SU-DHL-6 (cell line): ENCODE measurements around the gene TROAP.

Source experiments
- H2AFZ ChIP-seq: fragments of 200-600 bp; sonication (generic); 2 replicates; pipeline ENCODE4 v1.6.1; 2014; ENCODE audit warnings: low read depth, mild to moderate bottlenecking, moderate library complexity, mixed read lengths, antibody characterized with exemption, low read length; ENCODE audit not compliant: severe bottlenecking
- H3F3A ChIP-seq: fragments of 200-600 bp; shearing (Covaris generic); 2 replicates; pipeline ENCODE4 v1.6.0; 2016; ENCODE audit warnings: antibody characterized with exemption, mild to moderate bottlenecking; ENCODE audit not compliant: insufficient read depth
- H3K27ac ChIP-seq: fragments of 200-600 bp; sonication (generic); 2 replicates; pipeline ENCODE4 v1.5.1; 2016; ENCODE audit warnings: low read depth, mild to moderate bottlenecking, low read length, moderate library complexity, mixed read lengths
- H3K27me3 ChIP-seq: fragments of 200-600 bp; sonication (generic), shearing (Covaris generic); 2 replicates; pipeline ENCODE4 v1.6.0; 2014; ENCODE audit warnings: mild to moderate bottlenecking, low read length
- H3K36me3 ChIP-seq: fragments of 200-600 bp; sonication (generic); 2 replicates; pipeline ENCODE4 v1.6.1; 2014; ENCODE audit warnings: mild to moderate bottlenecking, low read length, mixed read lengths
- H3K4me2 ChIP-seq: fragments of 300-600, 200-600 bp; shearing (Covaris generic), sonication (generic); 2 replicates; pipeline ENCODE4 v1.6.0; 2014; ENCODE audit warnings: low read length, low read depth, mild to moderate bottlenecking; ENCODE audit not compliant: poor library complexity, severe bottlenecking
- H3K4me3 ChIP-seq: fragments of 200-600 bp; sonication (generic); 2 replicates; pipeline ENCODE4 v1.5.1; 2014; ENCODE audit warnings: antibody characterized with exemption, low read length, mild to moderate bottlenecking, mixed read lengths; ENCODE audit not compliant: insufficient read depth, poor library complexity, severe bottlenecking
- H3K79me2 ChIP-seq: fragments of 200-600 bp; sonication (generic); 2 replicates; pipeline ENCODE4 v1.6.1; 2014; ENCODE audit warnings: mild to moderate bottlenecking, low read length, moderate library complexity; ENCODE audit not compliant: insufficient read depth
- H3K9ac ChIP-seq: fragments of 200-600 bp; sonication (generic); 2 replicates; pipeline ENCODE4 v1.7.0; 2014; ENCODE audit warnings: mild to moderate bottlenecking, low read length
- H3K9me2 ChIP-seq: fragments of 200-600 bp; sonication (generic); replicated peaks from 2 replicates; pipeline ENCODE4 v1.6.1; 2014; ENCODE audit warnings: low read length; ENCODE audit not compliant: insufficient read depth
- H3K9me3 ChIP-seq: fragments of 200-600 bp; sonication (generic); 2 replicates; pipeline ENCODE4 v1.6.1; 2014; ENCODE audit warnings: low read length, mixed read lengths; ENCODE audit not compliant: insufficient read depth
- H4K20me1 ChIP-seq: fragments of 200-600 bp; sonication (generic); 2 replicates; pipeline ENCODE4 v1.6.1; 2014; ENCODE audit warnings: low read depth, mild to moderate bottlenecking, antibody characterized with exemption, low read length, moderate library complexity, mixed read lengths
- CTCF ChIP-seq: fragments of 200-600 bp; sonication (generic); IDR thresholded peaks from one replicate; pipeline ENCODE4 v1.5.1; 2017; ENCODE audit warnings: antibody characterized with exemption, mild to moderate bottlenecking, low read length, moderate library complexity; ENCODE audit not compliant: insufficient read depth, poor library complexity, severe bottlenecking
- EZH2phosphoT487 ChIP-seq: fragments of 200-600 bp; sonication (generic), shearing (Covaris generic); conservative IDR thresholded peaks from 2 replicates; pipeline ENCODE4 v1.6.1; 2018; ENCODE audit warnings: mild to moderate bottlenecking, antibody characterized with exemption, low read length, moderate library complexity, mixed read lengths

TROAP gene

GRCh38 chr12:49336645-49337584 lies 13.9 kb downstream of the TROAP start, which contains the start of gene C1QL4:
Gene C1QL4 (minus strand): TSS chr12:49337188. CDS start chr12:49336477, 711 bp downstream.
- H3K27me3 ChIP-seq: no peaks in the 10 kb centered on the region
- no peak within 1 kb of the TSS for H3K27ac ChIP-seq
- no peaks in the 10 kb centered on the region for H3K79me2 ChIP-seq
- H3K4me2 ChIP-seq: peak within 1 kb of the TSS; percentile 72
- no peaks in the 10 kb centered on the region for H4K20me1 ChIP-seq
- peak within 1 kb of the TSS; percentile 47 for H3K4me3 ChIP-seq
- H3K36me3 ChIP-seq: no peaks in the 10 kb centered on the region
- H3K9ac ChIP-seq: peak within 1 kb of the TSS; percentile 52
- peak within 1 kb of the TSS; percentile 95 for H2AFZ ChIP-seq
- H3F3A ChIP-seq: no peaks in the 10 kb centered on the region
- TF ChIP-seq CTCF (peak; percentile 98), EZH2phosphoT487 (no peak)
- H3K9me3 ChIP-seq: no peaks in the 10 kb centered on the region
- H3K9me2 ChIP-seq: no peaks in the 10 kb centered on the region

GRCh38 chr12:49338830-49339463 lies 15.9 kb downstream of the TROAP start:
- Histone ChIP-seq H3F3A (no peaks in the 10 kb centered on the region; the same call in 1 of the 2 replicates), H3K9ac (no peak overlapping the region), H4K20me1 (no peaks in the 10 kb centered on the region), H3K4me3 (no peak overlapping the region), H3K36me3 (no peaks in the 10 kb centered on the region), H3K27me3 (no peaks in the 10 kb centered on the region), H3K9me3 (no peaks in the 10 kb centered on the region), H3K4me2 (no peak overlapping the region), H3K9me2 (no peaks in the 10 kb centered on the region), H3K79me2 (no peaks in the 10 kb centered on the region), H3K27ac (no peak overlapping the region), H2AFZ (no peak overlapping the region)
- TF ChIP-seq CTCF (no peak), EZH2phosphoT487 (no peak)

- H3F3A ChIP-seq: no peaks in the 10 kb centered on the region; the same call in 1 of the 2 replicates
- no peak overlapping the region for H3K27ac ChIP-seq
- H3K9me2 ChIP-seq: no peaks in the 10 kb centered on the region
- no peaks in the 10 kb centered on the region for H3K36me3 ChIP-seq
- no peak overlapping the region for H3K4me2 ChIP-seq
- no peaks in the 10 kb centered on the region for H3K27me3 ChIP-seq
- no peaks in the 10 kb centered on the region for H4K20me1 ChIP-seq
- H3K79me2 ChIP-seq: no peaks in the 10 kb centered on the region
- no peak overlapping the region for H2AFZ ChIP-seq
- no peak overlapping the region for H3K4me3 ChIP-seq
- H3K9ac ChIP-seq: no peak overlapping the region
- TF ChIP-seq EZH2phosphoT487 (no peak), CTCF (no peak)
- H3K9me3 ChIP-seq: no peaks in the 10 kb centered on the region
These were observed 16.4 kb downstream of the TROAP start for GRCh38 chr12:49339464-49339861.
